ENCODE data around the gene IL1RN. TPM values are rescaled to one million over a fixed set of nuclear protein-coding genes. Genes with fewer than 3 reads are reported as not detected.

Gene IL1RN
- total RNA-seq, 4 donors from 2014 or later: 0.77 TPM; not detected in 3

DNA sequence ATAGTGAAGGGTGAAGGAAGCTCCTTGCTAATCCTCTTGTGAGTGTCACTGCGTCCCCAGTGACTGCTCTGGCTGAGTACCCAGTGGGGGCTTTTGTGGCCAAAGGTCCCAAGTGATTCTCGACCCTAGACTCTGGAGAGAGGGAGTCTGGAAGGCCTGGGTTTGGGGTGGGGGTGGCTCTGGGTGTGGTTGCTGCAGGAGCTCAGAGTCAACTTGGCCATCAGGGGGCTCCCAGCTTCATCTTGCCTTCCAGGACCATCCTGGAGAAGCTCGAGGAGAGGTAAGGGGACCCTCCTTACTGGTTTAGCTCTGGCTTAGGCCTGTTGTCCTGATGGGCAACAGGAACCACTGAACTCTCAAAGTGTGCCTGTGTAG lies 47.0 kb downstream of the IL1RN start:
- H3K36me3 ChIP-seq: no peaks in the 10 kb centered on the region
- TF ChIP-seq POLR2A (IDR thresholded peaks at IDR 0.05): no peak
- TF ChIP-seq, protein P1, sequence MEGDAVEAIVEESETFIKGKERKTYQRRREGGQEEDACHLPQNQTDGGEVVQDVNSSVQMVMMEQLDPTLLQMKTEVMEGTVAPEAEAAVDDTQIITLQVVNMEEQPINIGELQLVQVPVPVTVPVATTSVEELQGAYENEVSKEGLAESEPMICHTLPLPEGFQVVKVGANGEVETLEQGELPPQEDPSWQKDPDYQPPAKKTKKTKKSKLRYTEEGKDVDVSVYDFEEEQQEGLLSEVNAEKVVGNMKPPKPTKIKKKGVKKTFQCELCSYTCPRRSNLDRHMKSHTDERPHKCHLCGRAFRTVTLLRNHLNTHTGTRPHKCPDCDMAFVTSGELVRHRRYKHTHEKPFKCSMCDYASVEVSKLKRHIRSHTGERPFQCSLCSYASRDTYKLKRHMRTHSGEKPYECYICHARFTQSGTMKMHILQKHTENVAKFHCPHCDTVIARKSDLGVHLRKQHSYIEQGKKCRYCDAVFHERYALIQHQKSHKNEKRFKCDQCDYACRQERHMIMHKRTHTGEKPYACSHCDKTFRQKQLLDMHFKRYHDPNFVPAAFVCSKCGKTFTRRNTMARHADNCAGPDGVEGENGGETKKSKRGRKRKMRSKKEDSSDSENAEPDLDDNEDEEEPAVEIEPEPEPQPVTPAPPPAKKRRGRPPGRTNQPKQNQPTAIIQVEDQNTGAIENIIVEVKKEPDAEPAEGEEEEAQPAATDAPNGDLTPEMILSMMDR (IDR thresholded peaks at IDR 0.05): no peak
- no peaks in the 10 kb centered on the region for H3K27me3 ChIP-seq
- intact Hi-C loops (cut with DNase I; ENCODE audit: low total_unique reads): no loop called here
- no peaks in the 10 kb centered on the region for H3K9me3 ChIP-seq
- no peak for DNase-seq
- H3K4me3 ChIP-seq: no peak overlapping the region
- H3K4me1 ChIP-seq: no peaks in the 10 kb centered on the region
- no peak overlapping the region for H3K27ac ChIP-seq

DNA sequence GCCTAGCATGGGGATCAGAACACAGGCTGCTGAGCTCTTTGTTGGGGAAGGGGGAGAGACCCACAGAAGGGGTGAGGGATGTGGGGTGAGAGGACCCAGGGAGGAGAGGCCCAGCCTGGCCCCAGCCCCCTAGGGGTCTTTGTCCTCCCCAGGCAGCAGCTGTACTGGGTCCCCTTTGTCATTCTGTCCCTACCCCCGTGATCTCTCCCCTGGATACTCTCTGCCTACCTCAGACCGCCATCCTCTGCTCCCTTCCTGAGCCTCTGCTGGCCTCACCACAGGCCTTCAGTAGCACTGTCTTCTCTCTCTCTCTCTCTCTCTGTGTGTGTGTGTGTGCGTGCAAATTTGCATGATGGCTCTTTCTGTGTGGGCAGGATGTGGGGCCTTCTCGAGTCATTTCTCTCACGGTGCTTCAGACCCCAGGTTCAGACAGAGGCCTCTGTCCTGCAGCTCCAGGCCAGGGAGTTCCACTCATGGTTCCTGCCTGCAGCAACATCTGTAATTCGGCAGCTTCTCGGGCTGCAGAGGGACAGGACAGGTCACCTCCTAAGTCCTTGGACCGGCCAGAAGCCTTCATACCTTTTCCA lies 47.7 kb downstream of the IL1RN start:
- Histone ChIP-seq H3K9me3 (no peaks in the 10 kb centered on the region), H3K4me1 (no peaks in the 10 kb centered on the region), H3K36me3 (no peaks in the 10 kb centered on the region), H3K27ac (no peak overlapping the region), H3K27me3 (no peaks in the 10 kb centered on the region), H3K4me3 (no peak overlapping the region)
- intact Hi-C loops (cut with DNase I; ENCODE audit: low total_unique reads): no loop called here
- no peak for TF ChIP-seq POLR2A (IDR thresholded peaks at IDR 0.05)
- TF ChIP-seq, protein P1 (IDR thresholded peaks at IDR 0.05): no peak
- no peak for DNase-seq

DNA sequence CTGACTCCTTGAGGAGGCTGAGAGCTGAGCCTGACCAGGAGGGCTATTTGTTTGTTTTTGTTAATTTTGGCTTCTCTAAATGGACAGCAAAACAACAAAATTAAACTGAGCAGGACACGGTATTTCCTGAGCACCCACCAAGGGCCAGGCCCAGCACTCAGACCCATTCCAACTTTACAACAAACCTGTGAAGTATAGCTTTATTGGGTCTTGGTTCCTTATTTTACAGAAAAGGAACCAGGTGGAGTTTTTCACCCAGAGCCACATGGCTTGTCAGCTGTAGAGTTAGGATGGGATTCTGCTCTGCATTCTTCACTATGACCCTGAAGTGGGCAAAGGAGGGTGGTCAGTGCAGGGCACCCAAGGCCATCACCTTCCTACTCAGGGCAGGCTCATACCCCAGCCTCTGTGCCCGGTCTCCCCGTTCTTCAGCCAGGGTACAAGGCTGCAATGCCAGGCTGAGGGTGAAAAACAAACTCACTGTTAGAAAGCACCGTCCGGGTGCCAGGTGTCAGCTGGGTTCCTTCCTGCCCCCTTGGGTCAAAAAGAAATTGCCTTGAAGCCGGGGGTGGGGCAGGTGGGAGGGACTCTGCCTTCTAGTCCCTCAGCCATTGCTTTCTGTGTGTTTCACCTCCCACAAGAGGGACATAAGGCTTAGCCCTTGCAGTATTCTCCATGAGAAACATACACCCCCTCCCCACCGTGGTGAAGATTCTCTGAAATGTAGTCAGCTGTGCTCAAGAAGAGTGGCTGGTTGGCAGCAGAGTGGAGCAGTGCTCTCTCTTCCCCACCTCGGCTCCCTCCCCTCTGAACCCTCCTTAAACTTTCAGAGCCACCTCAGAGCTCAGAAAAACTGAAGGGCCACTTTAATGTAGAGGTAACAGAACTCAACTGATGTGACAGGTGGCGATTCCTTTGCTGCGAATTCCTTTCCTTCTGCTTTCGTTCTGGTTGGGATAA lies 48.6 kb downstream of the IL1RN start:
- no peak for DNase-seq
- Histone ChIP-seq H3K9me3 (no peaks in the 10 kb centered on the region), H3K4me3 (no peak overlapping the region), H3K36me3 (no peaks in the 10 kb centered on the region), H3K27ac (no peak overlapping the region), H3K27me3 (no peaks in the 10 kb centered on the region), H3K4me1 (no peaks in the 10 kb centered on the region)
- intact Hi-C loops (cut with DNase I; ENCODE audit: low total_unique reads): no loop called here
- TF ChIP-seq, protein P1 (IDR thresholded peaks at IDR 0.05): no peak
- no peak for TF ChIP-seq POLR2A (IDR thresholded peaks at IDR 0.05)

DNA sequence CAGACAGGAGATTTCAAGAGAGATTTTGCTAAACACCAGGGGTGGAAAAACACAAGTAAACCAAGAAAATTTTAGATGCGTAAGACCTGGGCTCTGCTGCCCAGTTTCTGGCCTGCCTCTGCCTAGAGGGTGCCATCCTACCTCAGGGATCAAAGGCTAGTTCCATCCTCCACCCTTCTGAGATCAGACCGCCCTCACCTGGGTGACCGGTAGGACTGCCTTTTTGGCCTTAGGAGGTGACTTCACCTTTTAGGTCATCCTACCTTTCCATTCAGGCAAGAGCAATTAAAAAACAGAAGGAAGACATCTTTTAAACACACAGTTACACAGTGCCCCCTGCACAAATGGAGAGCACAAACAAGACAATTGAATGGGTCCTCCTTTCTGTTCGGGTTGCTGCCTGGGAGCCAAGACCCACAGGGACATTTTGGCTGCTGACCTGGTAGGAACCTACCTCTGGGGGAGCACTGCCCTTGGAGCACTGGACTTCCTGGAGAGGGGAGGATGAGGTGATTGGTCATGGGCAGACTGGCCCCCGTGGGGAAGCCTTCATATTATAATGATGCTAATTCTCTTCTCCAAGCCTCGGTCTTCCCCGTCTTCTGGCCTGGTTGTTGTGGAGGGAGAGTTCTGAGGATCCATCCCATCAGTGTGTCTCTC lies 49.4 kb downstream of the IL1RN start:
- intact Hi-C loops (cut with DNase I; ENCODE audit: low total_unique reads): no loop called here
- no peak for DNase-seq
- H3K9me3 ChIP-seq: no peaks in the 10 kb centered on the region
- no peaks in the 10 kb centered on the region for H3K27me3 ChIP-seq
- H3K27ac ChIP-seq: no peak overlapping the region
- no peaks in the 10 kb centered on the region for H3K4me1 ChIP-seq
- no peaks in the 10 kb centered on the region for H3K36me3 ChIP-seq
- no peak for TF ChIP-seq POLR2A (IDR thresholded peaks at IDR 0.05)
- TF ChIP-seq, protein P1 (IDR thresholded peaks at IDR 0.05): no peak
- no peak overlapping the region for H3K4me3 ChIP-seq

Data from uterus (tissue), 4 donors.